BJ (cell line): Measurements from ENCODE around the gene FN1. TPM values are rescaled to one million over a fixed set of nuclear protein-coding genes. Genes with fewer than 3 reads are reported as not detected.

Source experiments
- CTCF ChIA-PET: fragments of 350-600 bp; formaldehyde crosslinking; extraction: SDS; loops from one replicate; lab custom pipeline; 2021; ENCODE audit warnings: antibody characterized with exemption, inconsistent platforms; lab: Yijun Ruan, JAX
- POLR2A ChIA-PET: fragments of 300-600 bp; sonication (Branson Sonifier 250); formaldehyde crosslinking; extraction: SDS; loops from one replicate; lab custom pipeline; 2021; ENCODE audit warnings: antibody characterized with exemption; lab: Charles Lee
- DNase-seq: peaks from one replicate; pipeline ENCODE4 v3.0.0-alpha.2; 2011; ENCODE audit warnings: low read depth
- H3K27me3 ChIP-seq: 2 replicates; pipeline ENCODE4 v1.6.0; 2011; ENCODE audit warnings: low read length; ENCODE audit not compliant: control insufficient read depth, insufficient read depth
- H3K36me3 ChIP-seq: 2 replicates; pipeline ENCODE4 v1.5.1; 2011; ENCODE audit warnings: low read length; ENCODE audit not compliant: control insufficient read depth, insufficient read depth
- H3K4me3 ChIP-seq: 2 replicates; pipeline ENCODE4 v1.5.1; 2011; ENCODE audit warnings: low read depth, mild to moderate bottlenecking, control low read depth, low read length
- CTCF ChIP-seq: IDR thresholded peaks from 2 replicates; pipeline ENCODE4 v1.5.1; 2011; ENCODE audit warnings: low read depth, mild to moderate bottlenecking, control low read depth, inconsistent platforms, low read length, moderate library complexity; ENCODE audit not compliant: insufficient read depth
- polyA plus RNA-seq: library from polyadenylated mRNA; depleted of rRNA; stranded (reverse); fragments of >200 nt; gene quantifications from 2 replicates; pipeline ENCODE4 v1.2.3, GENCODE V29; 2011

The FN1 gene
- polyA plus RNA-seq, 1 experiment: 5,814 TPM

GRCh38 chr2:215369181-215369760 lies 66.6 kb downstream of the FN1 start:
- CTCF ChIA-PET: no interaction called here
- no peak for TF ChIP-seq CTCF
- peaks cover 37% of the 10 kb centered on the region for H3K36me3 ChIP-seq
- H3K4me3 ChIP-seq: no peak overlapping the region
- H3K27me3 ChIP-seq: no peaks in the 10 kb centered on the region
- DNase-seq: no peak
- POLR2A ChIA-PET: no interaction called here

GRCh38 chr2:215368493-215368809 lies 67.4 kb downstream of the FN1 start:
- POLR2A ChIA-PET: no interaction called here
- no peak for DNase-seq
- H3K36me3 ChIP-seq: peaks cover 39% of the 10 kb centered on the region
- no peak overlapping the region for H3K4me3 ChIP-seq
- CTCF ChIA-PET: no interaction called here
- TF ChIP-seq CTCF: no peak
- H3K27me3 ChIP-seq: no peaks in the 10 kb centered on the region

GRCh38 chr2:215367662-215368492 lies 68.0 kb downstream of the FN1 start:
- CTCF ChIA-PET: no interaction called here
- POLR2A ChIA-PET: no interaction called here
- no peak overlapping the region for H3K4me3 ChIP-seq
- peaks cover 39% of the 10 kb centered on the region for H3K36me3 ChIP-seq
- peak; percentile 17 for DNase-seq
- no peak for TF ChIP-seq CTCF
- H3K27me3 ChIP-seq: no peaks in the 10 kb centered on the region

- no peak for DNase-seq
- H3K4me3 ChIP-seq: no peak overlapping the region
- POLR2A ChIA-PET: no interaction called here
- TF ChIP-seq CTCF: no peak
- H3K36me3 ChIP-seq: peaks cover 39% of the 10 kb centered on the region
- no peaks in the 10 kb centered on the region for H3K27me3 ChIP-seq
- CTCF ChIA-PET: interaction anchor here (1.1 kb wide), 1 partner anchor 12 kb away, joined by 3 read pairs; no protein-coding TSS in a partner anchor
Observed at GRCh38 chr2:215366440-215367032, 69.3 kb downstream of the FN1 start.

- ChIA-PET CTCF (no interaction called here), POLR2A (no interaction called here)
- no peak for DNase-seq
- Histone ChIP-seq H3K4me3 (no peak overlapping the region), H3K36me3 (peaks cover 36% of the 10 kb centered on the region), H3K27me3 (no peaks in the 10 kb centered on the region)
- TF ChIP-seq CTCF: no peak
Observed at GRCh38 chr2:215365184-215365658, 70.6 kb downstream of the FN1 start.
